Measurements from ENCODE around the gene PLA2G4F. TPM values are rescaled to one million over a fixed set of nuclear protein-coding genes. Genes with fewer than 3 reads are reported as not detected.

PLA2G4F gene
- polyA plus RNA-seq, 1 of the 3 experiments (the other 2 are of a cell fraction), result not detected

DNA sequence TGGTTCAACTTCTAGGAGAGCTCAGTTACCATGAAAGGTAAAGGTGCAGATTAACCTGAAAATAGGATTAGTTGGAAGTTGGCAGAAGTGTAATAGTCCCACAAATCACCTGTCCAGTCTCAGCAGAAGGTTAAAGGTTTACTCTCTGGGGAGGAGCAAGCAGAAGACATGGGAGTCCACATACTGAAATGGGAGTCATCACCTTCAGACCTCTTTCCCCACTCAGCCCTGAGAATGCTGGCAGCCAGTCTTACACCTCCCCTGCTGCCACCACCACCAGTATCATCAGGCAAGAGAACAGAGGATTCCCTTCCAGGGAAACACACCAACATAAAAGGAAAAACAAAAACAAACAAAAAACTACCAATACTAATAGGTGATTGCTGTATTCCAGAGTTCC lies 48.2 kb downstream of the PLA2G4F start:
- CTCF ChIA-PET, result interaction anchor here (0.9 to 3.0 kb wide), 5 partner anchors 25 to 51 kb away, joined by 3 to 16 read pairs (median 3); no protein-coding TSS in a partner anchor
- Histone ChIP-seq H3K9ac (no peak overlapping the region), H3K9me2 (no peaks in the 10 kb centered on the region), H3K79me2 (ENCODE audit: insufficient read depth) (no peaks in the 10 kb centered on the region), H3K27me3 (ENCODE audit: insufficient read depth) (no peaks in the 10 kb centered on the region; the same call in 1 of the 2 replicates), H3K4me2 (no peak overlapping the region), H4K20me1 (ENCODE audit: insufficient read depth) (no peaks in the 10 kb centered on the region), H3F3A (replicated peaks; ENCODE audit: insufficient read depth) (no peaks in the 10 kb centered on the region), H3K36me3 (replicated peaks in 1 of 2; ENCODE audit: control insufficient read depth in 1 of 2, insufficient read depth in 2 of 2, low read length in 1 of 2) (no peaks in the 10 kb centered on the region), H3K9me3 (no peaks in the 10 kb centered on the region), H3K27ac (ENCODE audit: low read depth in 2 of 2, low read length in 1 of 2) (no peak overlapping the region), H2AFZ (ENCODE audit: low read depth) (no peak overlapping the region), H3K4me1 (ENCODE audit: control insufficient read depth in 1 of 2, insufficient read depth in 2 of 2, low read depth in 1 of 2, low read length in 1 of 2) (peaks cover 0 to 4% of the 10 kb centered on the region in 2 experiments; a peak in 1 of 4 replicates), H3K4me3 (ENCODE audit: low read depth in 2 of 2, low read length in 1 of 2) (no peak overlapping the region)
- TF ChIP-seq EP300 (IDR thresholded peaks at IDR 0.05; ENCODE audit: borderline replicate concordance in 1 of 2, low read depth in 1 of 2, low read length in 1 of 2) (no peak), IRF3 (IDR thresholded peaks at IDR 0.05; ENCODE audit: low read depth, low read length) (no peak), CHD2 (IDR thresholded peaks at IDR 0.05; ENCODE audit: low read length, partially characterized antibody) (no peak), JUND (IDR thresholded peaks at IDR 0.05) (no peak), YY1 (IDR thresholded peaks at IDR 0.05; ENCODE audit: low read depth) (no peak), TAF1 (IDR thresholded peaks at IDR 0.05; ENCODE audit: borderline replicate concordance, low read depth, low read length) (no peak), SIN3A (IDR thresholded peaks at IDR 0.05; ENCODE audit: borderline replicate concordance, low read depth, low read length) (no peak), PBX3 (IDR thresholded peaks at IDR 0.05) (no peak), MXI1 (IDR thresholded peaks at IDR 0.05; ENCODE audit: low read depth, low read length) (no peak), FOXJ3 (CRISPR knock-in tag; IDR thresholded peaks at IDR 0.05) (no peak), NFIC (IDR thresholded peaks at IDR 0.05; ENCODE audit: borderline replicate concordance) (no peak), FOXM1 (IDR thresholded peaks at IDR 0.05; ENCODE audit: low read depth) (no peak)
- no peak for DNase-seq
- POLR2A ChIA-PET, result no interaction called here

GRCh38 chr15:42107473-42107872 lies 49.0 kb downstream of the PLA2G4F start:
- no peak overlapping the region for H3K4me2 ChIP-seq
- DNase-seq, result no peak
- H3F3A ChIP-seq (replicated peaks; ENCODE audit: insufficient read depth), result no peaks in the 10 kb centered on the region
- 53% methylated on average over 7 of the region's 7 CpGs for WGBS (ENCODE audit: low lambda C conversion rate)
- no peaks in the 10 kb centered on the region for H3K36me3 ChIP-seq (replicated peaks in 1 of 2; ENCODE audit: control insufficient read depth in 1 of 2, insufficient read depth in 2 of 2, low read length in 1 of 2)
- H3K4me3 ChIP-seq (ENCODE audit: low read depth in 2 of 2, low read length in 1 of 2), result no peak overlapping the region
- H3K9me3 ChIP-seq, result no peaks in the 10 kb centered on the region
- no peaks in the 10 kb centered on the region for H3K79me2 ChIP-seq (ENCODE audit: insufficient read depth)
- H3K4me1 ChIP-seq (ENCODE audit: control insufficient read depth in 1 of 2, insufficient read depth in 2 of 2, low read depth in 1 of 2, low read length in 1 of 2), result peaks cover 0 to 4% of the 10 kb centered on the region in 2 experiments; a peak in 1 of 4 replicates
- no peaks in the 10 kb centered on the region; the same call in 1 of the 2 replicates for H3K27me3 ChIP-seq (ENCODE audit: insufficient read depth)
- no peak overlapping the region for H2AFZ ChIP-seq (ENCODE audit: low read depth)
- no peaks in the 10 kb centered on the region for H4K20me1 ChIP-seq (ENCODE audit: insufficient read depth)
- H3K9ac ChIP-seq, result no peak overlapping the region
- H3K9me2 ChIP-seq, result no peaks in the 10 kb centered on the region
- ChIA-PET POLR2A (no interaction called here), CTCF (interaction anchor here (0.7 to 3.0 kb wide), 5 partner anchors 24 to 122 kb away, joined by 3 to 16 read pairs (median 3); no protein-coding TSS in a partner anchor)
- no peak overlapping the region for H3K27ac ChIP-seq (ENCODE audit: low read depth in 2 of 2, low read length in 1 of 2)
- TF ChIP-seq FOXJ3 (CRISPR knock-in tag; IDR thresholded peaks at IDR 0.05) (no peak), PBX3 (IDR thresholded peaks at IDR 0.05) (no peak), RCOR1 (IDR thresholded peaks at IDR 0.05; ENCODE audit: low read length) (no peak), FOSL2 (IDR thresholded peaks at IDR 0.05; ENCODE audit: borderline replicate concordance, low read depth) (no peak), TEAD4 (IDR thresholded peaks at IDR 0.05; ENCODE audit: borderline replicate concordance, insufficient read depth) (no peak), FOXM1 (IDR thresholded peaks at IDR 0.05; ENCODE audit: low read depth) (no peak), RFX5 (IDR thresholded peaks at IDR 0.05; ENCODE audit: low read length) (no peak), EP300 (IDR thresholded peaks at IDR 0.05; ENCODE audit: borderline replicate concordance in 1 of 2, low read depth in 1 of 2, low read length in 1 of 2) (no peak), POLR2AphosphoS5 (IDR thresholded peaks at IDR 0.05; ENCODE audit: low read depth, low read length) (no peak)
- TF ChIP-seq, protein P1, sequence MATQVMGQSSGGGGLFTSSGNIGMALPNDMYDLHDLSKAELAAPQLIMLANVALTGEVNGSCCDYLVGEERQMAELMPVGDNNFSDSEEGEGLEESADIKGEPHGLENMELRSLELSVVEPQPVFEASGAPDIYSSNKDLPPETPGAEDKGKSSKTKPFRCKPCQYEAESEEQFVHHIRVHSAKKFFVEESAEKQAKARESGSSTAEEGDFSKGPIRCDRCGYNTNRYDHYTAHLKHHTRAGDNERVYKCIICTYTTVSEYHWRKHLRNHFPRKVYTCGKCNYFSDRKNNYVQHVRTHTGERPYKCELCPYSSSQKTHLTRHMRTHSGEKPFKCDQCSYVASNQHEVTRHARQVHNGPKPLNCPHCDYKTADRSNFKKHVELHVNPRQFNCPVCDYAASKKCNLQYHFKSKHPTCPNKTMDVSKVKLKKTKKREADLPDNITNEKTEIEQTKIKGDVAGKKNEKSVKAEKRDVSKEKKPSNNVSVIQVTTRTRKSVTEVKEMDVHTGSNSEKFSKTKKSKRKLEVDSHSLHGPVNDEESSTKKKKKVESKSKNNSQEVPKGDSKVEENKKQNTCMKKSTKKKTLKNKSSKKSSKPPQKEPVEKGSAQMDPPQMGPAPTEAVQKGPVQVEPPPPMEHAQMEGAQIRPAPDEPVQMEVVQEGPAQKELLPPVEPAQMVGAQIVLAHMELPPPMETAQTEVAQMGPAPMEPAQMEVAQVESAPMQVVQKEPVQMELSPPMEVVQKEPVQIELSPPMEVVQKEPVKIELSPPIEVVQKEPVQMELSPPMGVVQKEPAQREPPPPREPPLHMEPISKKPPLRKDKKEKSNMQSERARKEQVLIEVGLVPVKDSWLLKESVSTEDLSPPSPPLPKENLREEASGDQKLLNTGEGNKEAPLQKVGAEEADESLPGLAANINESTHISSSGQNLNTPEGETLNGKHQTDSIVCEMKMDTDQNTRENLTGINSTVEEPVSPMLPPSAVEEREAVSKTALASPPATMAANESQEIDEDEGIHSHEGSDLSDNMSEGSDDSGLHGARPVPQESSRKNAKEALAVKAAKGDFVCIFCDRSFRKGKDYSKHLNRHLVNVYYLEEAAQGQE (IDR thresholded peaks at IDR 0.05; ENCODE audit: low read depth, low read length), result no peak
- TF ChIP-seq, protein P2, sequence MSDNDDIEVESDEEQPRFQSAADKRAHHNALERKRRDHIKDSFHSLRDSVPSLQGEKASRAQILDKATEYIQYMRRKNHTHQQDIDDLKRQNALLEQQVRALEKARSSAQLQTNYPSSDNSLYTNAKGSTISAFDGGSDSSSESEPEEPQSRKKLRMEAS (IDR thresholded peaks at IDR 0.05; ENCODE audit: low read depth), result no peak
